HCT116 (cell line): ENCODE measurements around the gene NIFK. TPM values are rescaled to one million over a fixed set of nuclear protein-coding genes. Genes with fewer than 3 reads are reported as not detected.

ENCODE experiments used
- ATAC-seq: fragments of 200-7000 bp; cut with Tn5 transposase; 2 replicates; pipeline ENCODE4 v1.9.1; 2020; ENCODE audit warnings: mild to moderate bottlenecking, moderate library complexity
- BruUV-seq: library from RNA; stranded (reverse); fragments of 400-500 nt; replicated peaks from 2 replicates; lab custom pipeline; 2021; lab: Mats Ljungman, UMichigan
- CTCF ChIA-PET: fragments of 300-600 bp; sonication (Branson Sonifier 250); formaldehyde crosslinking; loops from one replicate; lab custom pipeline; 2021; ENCODE audit warnings: antibody characterized with exemption; lab: Charles Lee
- POLR2A ChIA-PET: fragments of 300-600, 350-600 bp; sonication (Branson Sonifier 250); formaldehyde crosslinking; loops from one replicate; lab custom pipeline; 2021; ENCODE audit warnings: antibody characterized with exemption; lab: Charles Lee
- RAD21 ChIA-PET, 2 experiments: fragments of 300-600 bp; sonication (Branson Sonifier 250); formaldehyde crosslinking; loops; one replicate each; lab custom pipeline; 2023; ENCODE audit warnings: low total read pairs in 2 of 2; ENCODE audit not compliant: uncharacterized antibody in 2 of 2, unreplicated experiment in 2 of 2, low non-redundant PET in 1 of 2; lab: Charles Lee
- DNase-seq: peaks from one replicate; pipeline ENCODE4 v3.0.0-alpha.2; 2010; ENCODE audit warnings: low read depth, low spot score
- H2AFZ ChIP-seq: fragments of 200-600 bp; shearing (Covaris generic), sonication (generic); 2 replicates; pipeline ENCODE4 v1.6.1; 2017; ENCODE audit warnings: low read depth, mixed run types, mixed read lengths, antibody characterized with exemption, low read length; ENCODE audit not compliant: poor library complexity, severe bottlenecking
- H3K27ac ChIP-seq: 2 replicates; pipeline ENCODE4 v1.5.1; 2012; ENCODE audit warnings: low read depth, low read length
- H3K27me3 ChIP-seq: fragments of 200-600 bp; sonication (generic); 2 replicates; pipeline ENCODE4 v1.6.1; 2016; ENCODE audit warnings: mixed run types, low read length, mixed read lengths; ENCODE audit not compliant: insufficient read depth
- H3K36me3 ChIP-seq, 2 experiments: fragments of 200-500 bp in 1 of 2; fragments of 200-600 bp in 1 of 2; sonication (Bioruptor generic) in 1 of 2; sonication (generic) in 1 of 2; 2 replicates each; pipeline versions ENCODE4 v1.5.1 to v1.6.1; 2014 to 2016; ENCODE audit warnings: low read length in 2 of 2, inconsistent platforms in 1 of 2, mixed read lengths in 1 of 2, mixed run types in 1 of 2; ENCODE audit not compliant: insufficient read depth in 2 of 2, control insufficient read depth in 1 of 2
- H3K4me1 ChIP-seq, 2 experiments: fragments of 200-600 bp in 1 of 2; sonication (generic) in 1 of 2; 2 replicates each; pipeline versions ENCODE4 v1.5.1 to v1.6.1; 2012 to 2017; ENCODE audit warnings: low read length in 2 of 2, inconsistent platforms in 1 of 2, mild to moderate bottlenecking in 1 of 2, mixed read lengths in 1 of 2, mixed run types in 1 of 2, moderate library complexity in 1 of 2; ENCODE audit not compliant: insufficient read depth in 2 of 2, control insufficient read depth in 1 of 2
- H3K4me2 ChIP-seq: fragments of 200-600 bp; sonication (generic); 2 replicates; pipeline ENCODE4 v1.6.1; 2017; ENCODE audit warnings: mixed run types, low read length, mixed read lengths
- H3K4me3 ChIP-seq, 2 experiments: fragments of 200-600 bp in 1 of 2; sonication (generic) in 1 of 2; replicated peaks in 1 of 2; 2 replicates each; pipeline ENCODE4 v1.5.1; 2011 to 2016; ENCODE audit warnings: low read length in 2 of 2, control low read depth in 1 of 2, low read depth in 1 of 2, mild to moderate bottlenecking in 1 of 2, mixed read lengths in 1 of 2, mixed run types in 1 of 2
- H3K79me2 ChIP-seq: fragments of 200-600 bp; sonication (generic); 2 replicates; pipeline ENCODE4 v1.6.1; 2017; ENCODE audit warnings: mild to moderate bottlenecking, mixed run types, low read length, moderate library complexity, mixed read lengths; ENCODE audit not compliant: insufficient read depth
- H3K9ac ChIP-seq: fragments of 200-600 bp; sonication (generic); 2 replicates; pipeline ENCODE4 v1.6.1; 2016; ENCODE audit warnings: low read length, mixed read lengths
- H3K9me2 ChIP-seq: fragments of 200-600 bp; sonication (generic), shearing (Covaris generic); 2 replicates; pipeline ENCODE4 v1.6.1; 2017; ENCODE audit warnings: mixed run types, mild to moderate bottlenecking, moderate library complexity; ENCODE audit not compliant: insufficient read depth
- H3K9me3 ChIP-seq, 2 experiments: fragments of 200-500 bp in 1 of 2; fragments of 200-600 bp in 1 of 2; sonication (Bioruptor generic) in 1 of 2; sonication (generic) in 1 of 2; 2 replicates each; pipeline ENCODE4 v1.6.1; 2014 to 2017; ENCODE audit warnings: low read length in 2 of 2, mixed read lengths in 2 of 2, inconsistent platforms in 1 of 2, low read depth in 1 of 2, mild to moderate bottlenecking in 1 of 2, mixed run types in 1 of 2, moderate library complexity in 1 of 2; ENCODE audit not compliant: control insufficient read depth in 1 of 2, insufficient read depth in 1 of 2
- H4K20me1 ChIP-seq: fragments of 200-600 bp; sonication (generic), shearing (Covaris generic); 2 replicates; pipeline ENCODE4 v1.6.1; 2017; ENCODE audit warnings: mixed run types, mild to moderate bottlenecking, moderate library complexity; ENCODE audit not compliant: insufficient read depth
- EGR1 ChIP-seq: IDR thresholded peaks from 2 replicates; pipeline ENCODE4 v1.6.1; 2012; ENCODE audit warnings: low read depth
- FOSL1 ChIP-seq: IDR thresholded peaks from 2 replicates; pipeline ENCODE4 v1.6.1; 2012; ENCODE audit warnings: low read depth
- SIN3A ChIP-seq: IDR thresholded peaks from 2 replicates; pipeline ENCODE4 v1.6.1; 2012; ENCODE audit warnings: low read depth
- YY1 ChIP-seq: IDR thresholded peaks from 2 replicates; pipeline ENCODE4 v1.6.1; 2011; ENCODE audit warnings: low read length, low read depth, moderate library complexity, mild to moderate bottlenecking; ENCODE audit not compliant: insufficient replicate concordance; ENCODE audit errors: extremely low read depth
- ZNF274 ChIP-seq: fragments of 200-500 bp; sonication (Bioruptor generic); IDR thresholded peaks from 2 replicates; pipeline ENCODE4 v1.6.1; 2014; ENCODE audit warnings: mild to moderate bottlenecking, low read depth, low read length, inconsistent platforms
- intact Hi-C: fragments of 100-400 bp; cut with micrococcal nuclease; formaldehyde crosslinking; loops from 2 replicates; pipeline ENCODE4 v1.10.0; 2022
- total RNA-seq: library from RNA; stranded (reverse); gene quantifications from one replicate; pipeline ENCODE4 v1.2.1, GENCODE V29; 2021; ENCODE audit not compliant: unreplicated experiment
- TF ChIP-seq, protein P1 (sequence below): IDR thresholded peaks from 2 replicates; pipeline ENCODE4 v1.6.1; 2011; ENCODE audit warnings: mild to moderate bottlenecking, low read length, moderate library complexity; ENCODE audit not compliant: insufficient replicate concordance; ENCODE audit errors: extremely low read depth

NIFK gene
- total RNA-seq, 1 experiment from 2014 or later = 93.2 TPM

GRCh38 chr2:121709776-121710469 is 26.8 kb downstream of the NIFK start:
- no peak for DNase-seq
- H3K9ac ChIP-seq = no peak overlapping the region
- POLR2A ChIA-PET = interaction anchor here (1.6 kb wide), 1 partner anchor 10 kb away, joined by 4 read pairs; no protein-coding TSS in a partner anchor
- RAD21 ChIA-PET = no interaction called here
- peaks cover 3 to 14% of the 10 kb centered on the region in 2 experiments; a peak in 2 of 4 replicates for H3K4me1 ChIP-seq
- CTCF ChIA-PET = no interaction called here
- H2AFZ ChIP-seq = no peak overlapping the region
- intact Hi-C loops = loop anchor here (10.0 kb wide), 1 partner anchor 625 kb away; no protein-coding TSS in a partner anchor
- no peaks in the 10 kb centered on the region for H3K36me3 ChIP-seq
- no peak for ATAC-seq
- no peak overlapping the region for H3K27ac ChIP-seq
- no peaks in the 10 kb centered on the region for H3K27me3 ChIP-seq
- no peaks in the 10 kb centered on the region for H3K79me2 ChIP-seq
- TF ChIP-seq ZNF274 = no peak
- no peak for TF ChIP-seq SIN3A
- TF ChIP-seq FOSL1 = no peak
- TF ChIP-seq, protein P1, sequence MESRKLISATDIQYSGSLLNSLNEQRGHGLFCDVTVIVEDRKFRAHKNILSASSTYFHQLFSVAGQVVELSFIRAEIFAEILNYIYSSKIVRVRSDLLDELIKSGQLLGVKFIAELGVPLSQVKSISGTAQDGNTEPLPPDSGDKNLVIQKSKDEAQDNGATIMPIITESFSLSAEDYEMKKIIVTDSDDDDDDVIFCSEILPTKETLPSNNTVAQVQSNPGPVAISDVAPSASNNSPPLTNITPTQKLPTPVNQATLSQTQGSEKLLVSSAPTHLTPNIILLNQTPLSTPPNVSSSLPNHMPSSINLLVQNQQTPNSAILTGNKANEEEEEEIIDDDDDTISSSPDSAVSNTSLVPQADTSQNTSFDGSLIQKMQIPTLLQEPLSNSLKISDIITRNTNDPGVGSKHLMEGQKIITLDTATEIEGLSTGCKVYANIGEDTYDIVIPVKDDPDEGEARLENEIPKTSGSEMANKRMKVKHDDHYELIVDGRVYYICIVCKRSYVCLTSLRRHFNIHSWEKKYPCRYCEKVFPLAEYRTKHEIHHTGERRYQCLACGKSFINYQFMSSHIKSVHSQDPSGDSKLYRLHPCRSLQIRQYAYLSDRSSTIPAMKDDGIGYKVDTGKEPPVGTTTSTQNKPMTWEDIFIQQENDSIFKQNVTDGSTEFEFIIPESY = no peak
- TF ChIP-seq YY1 = no peak
- TF ChIP-seq EGR1 = no peak
- no peaks in the 10 kb centered on the region for H3K9me3 ChIP-seq
- H3K9me2 ChIP-seq = no peaks in the 10 kb centered on the region
- no TSS peak for BruUV-seq
- no peaks in the 10 kb centered on the region for H4K20me1 ChIP-seq
- peak overlapping the region; percentile 35; the same call in 1 of the 2 replicates for H3K4me2 ChIP-seq
- H3K4me3 ChIP-seq = no peak overlapping the region
